Sigmoid colon (tissue), 4 donors: Measurements from ENCODE around the gene DHH.

Source experiments
- CTCF ChIP-seq, 4 experiments: fragments of 450-650 bp in 3 of 4; fragments of 200-600 bp in 1 of 4; IDR thresholded peaks; one replicate each; pipeline ENCODE4 v1.5.1; 2016 to 2019; ENCODE audit warnings: antibody characterized with exemption in 4 of 4, mild to moderate bottlenecking in 3 of 4, moderate library complexity in 2 of 4
- POLR2A ChIP-seq, 2 donors: fragments of 450-650 bp; IDR thresholded peaks; one replicate each; pipeline ENCODE4 v1.6.1; 2016; ENCODE audit warnings: antibody characterized with exemption in 2 of 2, mild to moderate bottlenecking in 2 of 2, moderate library complexity in 2 of 2
- POLR2AphosphoS5 ChIP-seq, 4 donors: sonication (generic); formaldehyde crosslinking; IDR thresholded peaks; one replicate each; pipeline ENCODE4 v1.6.1; 2017; ENCODE audit warnings: antibody characterized with exemption in 4 of 4

GRCh38 chr12:49066120-49066519 lies 28.5 kb downstream of the DHH start:
- TF ChIP-seq CTCF (IDR thresholded peaks at IDR 0.05) = no peak
- TF ChIP-seq POLR2AphosphoS5 (IDR thresholded peaks at IDR 0.05) = no peak
- no peak for TF ChIP-seq POLR2A (IDR thresholded peaks at IDR 0.05)
